ENCODE measurements around the gene GATAD2B.
A peak's percentile ranks its signal among the peaks of the same experiment; 100 is the strongest.

GATAD2B gene

GRCh38 chr1:153951183-153951582, 28.4 kb upstream of the GATAD2B start:
- DNase-seq (ENCODE audit: low spot score), result no peak

DNA sequence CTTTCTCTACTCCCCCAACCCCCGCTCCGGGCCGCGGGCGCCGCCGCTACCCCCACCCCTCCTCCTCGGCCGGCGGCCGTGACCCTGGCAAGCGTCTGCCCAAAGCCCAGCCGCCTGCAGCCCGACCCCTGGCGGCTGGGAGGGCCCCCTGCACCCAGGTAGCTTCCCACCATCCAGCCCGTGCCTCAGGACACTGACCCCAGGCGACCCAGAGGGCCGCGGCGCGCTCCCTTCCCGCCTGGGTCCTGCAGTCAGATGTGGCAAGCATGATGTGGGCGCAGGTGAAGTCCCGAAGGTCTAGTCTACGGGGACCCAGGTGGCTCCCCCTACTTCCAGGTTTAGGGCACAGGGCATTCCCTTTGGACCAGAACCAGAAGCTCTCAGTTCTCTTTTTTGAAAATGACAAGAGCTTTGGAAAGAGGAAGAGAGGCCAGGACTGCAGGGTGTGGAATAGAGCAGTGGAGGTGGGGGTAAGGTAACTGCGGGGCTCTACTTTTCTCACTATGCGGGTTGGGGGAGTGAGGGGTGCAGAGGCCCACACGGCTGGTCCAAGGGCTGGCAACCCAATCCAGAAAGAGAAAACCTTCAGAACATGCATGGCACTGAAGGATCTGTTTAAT, 24.0 kb upstream of the GATAD2B start, which contains the start of gene DENND4B:
Gene DENND4B (minus strand): TSS at position 97 of the 620 bp plus-strand sequence. CDS start 2,344 bp downstream, outside the sequence.
- peak; percentile 94 for DNase-seq (ENCODE audit: low spot score)

DNA sequence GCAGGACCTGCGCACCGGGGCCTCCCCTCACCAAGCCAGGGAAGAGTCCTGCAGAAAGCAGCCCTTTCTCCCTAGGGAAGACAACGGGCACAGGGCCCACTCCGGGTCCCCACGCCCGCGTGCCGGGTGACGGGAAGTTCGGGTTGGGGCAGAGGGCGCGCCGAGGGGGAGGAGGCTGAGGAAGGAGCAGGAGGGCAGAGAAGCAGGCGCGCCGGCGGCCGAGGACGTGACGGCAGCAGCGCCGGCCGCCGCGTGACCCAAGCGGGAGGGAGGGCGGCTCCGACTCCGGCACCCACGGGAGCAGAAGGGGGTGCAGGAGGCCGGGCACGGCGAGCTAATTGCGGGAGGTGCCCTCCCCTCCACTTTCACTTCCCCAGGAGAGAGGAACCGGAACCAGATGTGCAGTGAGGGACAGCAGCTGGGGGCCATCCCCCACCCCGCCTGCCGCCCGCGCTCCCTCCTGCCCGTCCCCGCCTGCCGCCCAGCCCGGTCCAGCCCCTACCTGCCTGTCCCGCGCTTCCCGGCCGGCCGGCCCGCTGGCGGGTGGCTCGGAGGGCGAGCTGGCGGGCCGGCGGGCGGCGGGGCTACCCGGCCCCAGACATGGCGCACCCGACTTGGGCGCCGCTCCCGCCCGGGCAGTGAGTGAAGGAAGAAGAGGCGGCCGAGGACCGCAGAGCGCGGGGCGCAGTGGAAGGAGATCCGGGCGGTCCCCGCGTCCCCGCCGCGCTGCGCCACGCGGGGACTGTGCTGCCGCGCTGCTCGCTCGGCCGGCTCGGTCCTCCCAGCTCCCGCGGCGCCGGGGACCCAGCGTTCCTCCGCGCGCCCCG, 23.2 kb upstream of the GATAD2B start:
- DNase-seq (ENCODE audit: low spot score), result no peak

DNA sequence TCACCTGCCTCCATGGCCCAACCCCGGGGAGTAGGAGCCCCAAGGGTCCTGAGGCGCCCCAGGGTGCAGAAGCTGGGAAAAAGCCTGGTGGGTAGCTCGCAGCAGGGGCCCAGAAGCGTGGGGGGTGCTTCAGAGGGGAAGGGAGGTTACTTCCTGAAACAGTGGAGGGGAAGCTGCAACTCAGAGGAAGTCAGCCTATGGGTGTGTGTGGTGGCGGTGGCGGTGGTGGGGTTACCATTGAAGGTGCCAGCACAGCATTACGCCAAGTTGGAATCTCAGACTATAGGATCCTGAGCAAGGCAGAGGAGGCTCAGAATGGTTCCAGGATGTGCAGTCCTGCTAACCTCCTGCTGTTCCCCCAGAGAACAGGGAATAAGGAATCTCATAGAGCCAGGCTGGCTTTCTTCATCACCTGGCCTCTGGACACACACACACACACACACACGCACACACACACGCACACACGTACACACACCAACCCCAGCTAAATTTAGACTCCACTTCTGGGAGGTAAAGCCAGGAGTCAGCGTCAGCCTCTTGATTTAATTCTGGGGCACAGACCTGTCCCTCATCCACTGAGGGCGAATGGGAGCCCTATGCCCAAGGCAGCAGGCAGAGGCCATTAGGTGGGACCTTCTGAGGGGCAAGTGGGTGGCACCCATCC, 22.5 kb upstream of the GATAD2B start:
- no peak for DNase-seq (ENCODE audit: low spot score)

GRCh38 chr1:153944827-153945117, 22.0 kb upstream of the GATAD2B start:
- no peak for DNase-seq (ENCODE audit: low spot score)

DNA sequence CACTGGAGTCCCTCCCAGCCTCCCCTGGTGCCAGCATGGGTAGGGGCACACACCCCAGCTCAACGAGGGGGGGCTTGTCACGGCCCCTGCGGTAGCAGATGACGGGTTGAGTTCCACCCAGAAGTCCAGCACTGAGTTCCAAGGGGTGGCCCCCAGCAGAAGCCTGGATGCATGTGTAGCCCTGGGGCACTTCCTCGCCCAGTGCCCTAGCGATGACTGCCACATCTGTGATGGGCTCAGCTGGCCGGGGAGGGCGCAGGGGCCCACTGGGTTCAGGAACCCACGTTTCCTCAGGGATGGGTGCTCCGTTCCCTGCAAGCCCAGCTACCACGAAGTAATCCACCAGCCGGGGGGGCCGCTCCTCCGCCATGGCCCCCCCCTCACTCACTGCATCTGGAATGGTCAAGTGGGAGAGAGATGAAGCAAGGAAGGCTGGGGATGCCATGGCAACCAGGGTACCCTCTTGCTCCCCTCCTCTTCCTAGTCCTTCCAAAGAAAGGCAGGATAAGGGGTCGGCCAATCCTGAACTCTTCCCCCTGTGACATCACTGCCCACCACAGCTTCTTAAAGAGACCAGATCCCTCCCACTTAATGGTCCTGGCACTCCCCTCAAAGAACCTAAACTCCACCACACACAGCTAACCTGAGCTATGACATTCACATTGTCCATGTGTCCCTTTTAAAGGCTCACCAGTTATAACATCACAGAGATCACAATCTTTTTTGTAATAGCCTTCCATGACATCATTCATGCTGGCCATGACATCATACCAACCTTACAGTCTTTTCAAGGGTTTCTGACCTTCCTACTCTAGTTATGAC, 21.4 kb upstream of the GATAD2B start:
- DNase-seq (ENCODE audit: low spot score), result no peak

GRCh38 chr1:153942766-153943549, 20.2 kb upstream of the GATAD2B start:
- DNase-seq (ENCODE audit: low spot score), result no peak

DNA sequence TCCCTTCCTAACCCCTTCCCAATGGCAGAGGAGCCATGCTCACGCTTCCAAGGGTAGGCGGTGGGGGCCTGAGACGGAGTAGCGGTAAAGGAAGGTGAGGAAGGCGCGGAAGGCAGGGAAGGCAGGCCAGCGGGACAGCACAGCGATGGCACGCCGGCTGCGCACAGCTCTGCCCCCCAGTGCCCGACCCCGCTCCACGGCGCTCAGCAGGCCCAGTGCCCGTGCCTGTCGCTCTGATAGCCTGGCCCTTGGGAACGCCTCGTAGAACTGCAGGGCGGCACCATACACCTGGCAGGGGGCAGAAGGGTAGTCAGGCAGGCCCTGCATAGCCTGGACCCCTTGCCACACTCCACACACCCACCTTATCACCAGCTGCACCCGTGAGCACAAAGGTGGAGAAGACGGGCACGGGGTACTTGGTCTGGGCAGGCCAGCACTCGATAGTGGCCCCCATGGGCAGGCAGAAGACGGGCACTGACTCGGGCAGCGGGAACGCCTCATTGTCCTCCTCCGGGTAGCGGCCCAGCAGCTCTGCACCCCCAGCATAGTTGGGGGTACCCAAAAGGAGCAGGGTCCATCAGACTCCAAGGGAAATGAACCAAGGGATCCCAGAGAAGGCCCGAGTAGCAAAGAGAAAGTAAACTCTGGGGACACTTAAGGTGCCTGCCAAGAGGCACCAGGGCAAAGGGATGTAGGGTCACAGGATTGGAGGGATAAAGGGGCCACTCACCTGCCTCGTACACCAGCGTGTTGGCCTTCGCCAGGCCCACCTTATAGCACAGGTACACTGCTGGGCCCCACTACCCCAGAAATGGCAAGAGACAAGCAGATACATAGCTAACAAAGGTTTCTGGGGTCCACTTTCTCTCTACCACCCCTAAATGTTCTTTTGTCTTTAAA, 19.3 kb upstream of the GATAD2B start:
- no peak for DNase-seq (ENCODE audit: low spot score)

GRCh38 chr1:153940756-153941155, 18.0 kb upstream of the GATAD2B start:
- DNase-seq (ENCODE audit: low spot score), result no peak

DNA sequence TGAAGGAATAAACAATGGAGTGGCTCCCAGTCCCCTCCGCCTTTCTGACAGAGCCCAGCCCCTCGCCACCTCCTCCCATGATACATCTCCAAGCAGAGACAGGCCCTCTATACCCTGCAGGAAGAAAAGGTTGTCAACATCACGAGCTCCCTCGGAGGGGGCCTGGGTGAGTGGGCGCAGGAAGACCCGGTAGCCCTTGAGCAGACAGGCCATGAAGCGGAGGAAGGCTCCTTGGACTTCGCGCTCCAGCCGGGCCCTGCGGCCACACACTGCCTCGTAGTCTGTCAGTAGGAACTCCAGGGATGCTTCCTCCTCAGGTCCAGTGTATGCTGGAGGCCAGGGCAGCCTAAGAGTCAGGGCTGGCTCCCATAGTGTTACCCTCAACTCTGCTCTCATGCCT, 16.7 kb upstream of the GATAD2B start:
- DNase-seq (ENCODE audit: low spot score), result no peak

DNA sequence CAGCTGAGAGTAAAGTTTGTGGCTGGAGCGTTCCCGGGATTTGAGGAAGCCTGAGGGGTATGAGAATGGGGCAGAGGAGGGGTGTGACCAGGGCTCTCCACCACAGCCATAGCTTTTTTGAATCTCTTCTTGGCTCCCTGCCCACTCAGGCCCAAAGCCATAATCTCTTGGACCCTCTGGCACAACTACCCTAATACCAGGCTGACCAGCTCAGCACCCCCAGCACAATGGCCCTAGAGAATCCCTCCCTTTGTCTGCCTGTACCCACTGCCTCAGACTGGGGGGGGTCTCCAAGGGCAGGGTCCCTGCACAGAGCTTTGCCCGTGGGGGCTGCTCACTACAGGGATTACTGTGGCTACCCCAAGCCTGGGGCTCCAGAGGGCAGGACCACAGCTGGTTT, 16.2 kb upstream of the GATAD2B start:
- no peak for DNase-seq (ENCODE audit: low spot score)

- DNase-seq (ENCODE audit: low spot score), result no peak
Observed at GRCh38 chr1:153937331-153937730, 14.6 kb upstream of the GATAD2B start.

- no peak for DNase-seq (ENCODE audit: low spot score)
Observed at GRCh38 chr1:153936011-153936802, 13.4 kb upstream of the GATAD2B start.

DNA sequence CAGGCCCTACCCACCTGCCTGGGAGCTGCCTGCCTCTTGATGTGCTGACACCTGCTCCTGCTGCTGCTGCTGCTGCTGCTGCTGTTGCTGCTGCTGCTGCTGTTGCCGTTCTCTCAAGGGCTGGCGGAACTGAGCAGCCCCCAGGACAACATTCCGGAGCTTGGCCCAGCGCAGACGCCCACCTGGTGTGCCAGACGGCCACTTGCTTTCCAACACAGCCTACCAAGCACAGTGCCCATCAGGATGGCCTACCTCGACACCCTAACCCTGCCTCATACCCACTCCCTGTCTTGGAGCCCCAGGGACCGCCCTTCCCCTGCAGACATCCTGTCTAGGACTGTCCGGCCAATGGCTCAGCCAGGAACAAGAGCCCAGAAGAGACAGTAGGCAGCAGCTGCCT, 12.0 kb upstream of the GATAD2B start:
- no peak for DNase-seq (ENCODE audit: low spot score)

- no peak for DNase-seq (ENCODE audit: low spot score)
Observed at GRCh38 chr1:153933955-153934354, 11.2 kb upstream of the GATAD2B start.

DNA sequence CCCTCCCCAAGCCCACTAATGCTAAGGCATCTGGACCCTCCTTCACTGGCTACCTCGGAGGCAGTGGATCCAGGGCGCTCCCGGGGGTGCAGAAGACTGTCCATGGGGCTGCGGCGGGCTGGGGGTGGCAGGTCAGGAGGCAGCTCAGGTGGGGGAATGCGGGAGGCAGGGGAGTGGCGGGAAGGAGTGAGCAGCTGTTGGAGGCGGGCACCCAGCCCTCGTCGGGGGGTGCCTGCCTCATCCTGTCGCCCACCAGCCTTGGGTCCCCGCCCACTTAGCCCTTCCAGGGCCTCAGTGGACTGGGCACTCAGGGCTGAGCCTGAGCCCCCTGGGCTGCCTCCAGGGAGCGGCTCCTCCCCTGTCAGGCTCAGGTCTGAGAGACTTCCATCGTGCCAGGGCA, 10.7 kb upstream of the GATAD2B start:
- DNase-seq (ENCODE audit: low spot score), result no peak

DNA sequence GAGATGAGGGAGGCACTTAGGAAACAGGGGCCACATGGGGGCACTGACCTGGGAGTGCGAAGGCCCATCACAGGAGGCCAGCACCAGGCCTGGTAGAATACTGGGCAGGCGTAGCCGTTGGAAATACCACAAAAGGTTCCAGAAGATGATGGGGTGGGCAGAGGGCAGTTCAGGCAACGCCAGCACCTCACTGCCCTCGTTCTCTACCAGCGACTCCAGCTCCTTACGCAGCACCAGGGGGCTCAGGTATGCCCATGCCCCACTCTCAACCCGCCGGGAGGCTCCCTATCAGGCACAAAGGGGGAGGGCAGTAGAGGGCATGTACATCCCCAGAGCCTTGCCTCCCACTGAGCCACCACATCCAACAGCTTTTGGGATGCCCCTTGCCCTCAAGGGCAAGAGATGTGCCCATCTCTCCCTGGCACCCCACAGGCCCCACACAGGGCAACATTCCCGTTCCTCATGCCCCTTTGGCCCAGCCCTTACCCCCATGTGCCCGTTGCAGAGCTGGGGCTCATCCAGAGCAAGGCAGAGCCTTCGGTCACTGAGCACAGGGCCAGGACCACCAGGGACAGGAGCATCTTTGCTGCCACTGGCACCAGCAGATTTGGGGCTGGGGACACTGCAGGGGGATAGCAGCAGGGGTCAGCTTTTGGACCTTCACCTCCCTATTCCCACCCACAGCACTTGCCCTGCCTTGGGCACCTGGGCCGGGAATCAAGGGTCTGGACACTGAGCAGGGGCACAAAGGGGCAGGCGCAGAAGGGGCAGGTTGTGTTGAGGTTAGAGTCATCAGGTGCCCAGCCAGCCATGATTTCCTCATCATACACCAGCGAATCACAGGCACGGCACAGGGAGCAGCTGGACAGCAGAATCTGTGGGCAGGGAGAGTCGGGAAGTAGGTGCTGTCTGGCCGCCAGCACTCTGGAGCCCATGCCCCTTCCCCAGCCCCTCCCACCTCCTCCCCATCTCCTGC, 9.7 kb upstream of the GATAD2B start:
- no peak for DNase-seq (ENCODE audit: low spot score)

All from COLO829 (cell line).